ENCODE results near the gene KCNC3. TPM values are rescaled to one million over a fixed set of nuclear protein-coding genes. Genes with fewer than 3 reads are reported as not detected.

KCNC3 gene
- total and polyA plus RNA-seq, 10 of the 15 experiments (the other 5 are each of a cell fraction or from before 2014, with no cell fraction given), result 0.08 to 3.8 (median 0.44) TPM; not detected in 2

DNA sequence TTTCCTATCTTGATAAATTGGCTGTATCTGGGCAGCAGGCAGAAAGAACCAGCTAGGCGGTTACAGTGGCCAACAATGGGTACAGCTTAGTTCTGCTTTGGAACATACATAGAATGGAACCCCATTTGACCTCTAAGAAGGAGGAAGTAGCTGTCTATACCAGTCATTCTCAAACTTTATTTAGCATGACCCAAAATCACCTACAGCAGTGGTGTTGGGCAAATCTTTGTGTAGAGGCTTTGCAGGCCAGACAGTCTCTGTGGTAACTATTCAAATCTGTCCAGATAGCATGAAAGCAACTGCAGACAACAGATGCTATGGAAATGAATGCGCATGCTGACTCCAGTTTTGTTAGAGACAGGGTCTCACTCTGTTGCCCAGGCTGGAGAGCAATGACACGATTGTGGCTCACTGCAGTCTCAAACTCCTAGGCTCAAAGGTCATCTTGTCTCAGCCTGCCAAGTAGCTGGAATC lies 12.0 kb upstream of the KCNC3 start (continued):
- TF ChIP-seq, protein P1, sequence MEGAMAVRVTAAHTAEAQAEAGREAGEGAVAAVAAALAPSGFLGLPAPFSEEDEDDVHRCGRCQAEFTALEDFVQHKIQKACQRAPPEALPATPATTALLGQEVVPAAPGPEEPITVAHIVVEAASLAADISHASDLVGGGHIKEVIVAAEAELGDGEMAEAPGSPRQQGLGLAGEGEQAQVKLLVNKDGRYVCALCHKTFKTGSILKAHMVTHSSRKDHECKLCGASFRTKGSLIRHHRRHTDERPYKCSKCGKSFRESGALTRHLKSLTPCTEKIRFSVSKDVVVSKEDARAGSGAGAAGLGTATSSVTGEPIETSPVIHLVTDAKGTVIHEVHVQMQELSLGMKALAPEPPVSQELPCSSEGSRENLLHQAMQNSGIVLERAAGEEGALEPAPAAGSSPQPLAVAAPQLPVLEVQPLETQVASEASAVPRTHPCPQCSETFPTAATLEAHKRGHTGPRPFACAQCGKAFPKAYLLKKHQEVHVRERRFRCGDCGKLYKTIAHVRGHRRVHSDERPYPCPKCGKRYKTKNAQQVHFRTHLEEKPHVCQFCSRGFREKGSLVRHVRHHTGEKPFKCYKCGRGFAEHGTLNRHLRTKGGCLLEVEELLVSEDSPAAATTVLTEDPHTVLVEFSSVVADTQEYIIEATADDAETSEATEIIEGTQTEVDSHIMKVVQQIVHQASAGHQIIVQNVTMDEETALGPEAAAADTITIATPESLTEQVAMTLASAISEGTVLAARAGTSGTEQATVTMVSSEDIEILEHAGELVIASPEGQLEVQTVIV (IDR thresholded peaks at IDR 0.05; ENCODE audit: borderline replicate concordance, partially characterized antibody), result no peak
- TF ChIP-seq ZBED1 (IDR thresholded peaks at IDR 0.05; ENCODE audit: borderline replicate concordance), result peak; percentile 48; the same call in 1 of the 2 replicates
- TF ChIP-seq, protein P2, sequence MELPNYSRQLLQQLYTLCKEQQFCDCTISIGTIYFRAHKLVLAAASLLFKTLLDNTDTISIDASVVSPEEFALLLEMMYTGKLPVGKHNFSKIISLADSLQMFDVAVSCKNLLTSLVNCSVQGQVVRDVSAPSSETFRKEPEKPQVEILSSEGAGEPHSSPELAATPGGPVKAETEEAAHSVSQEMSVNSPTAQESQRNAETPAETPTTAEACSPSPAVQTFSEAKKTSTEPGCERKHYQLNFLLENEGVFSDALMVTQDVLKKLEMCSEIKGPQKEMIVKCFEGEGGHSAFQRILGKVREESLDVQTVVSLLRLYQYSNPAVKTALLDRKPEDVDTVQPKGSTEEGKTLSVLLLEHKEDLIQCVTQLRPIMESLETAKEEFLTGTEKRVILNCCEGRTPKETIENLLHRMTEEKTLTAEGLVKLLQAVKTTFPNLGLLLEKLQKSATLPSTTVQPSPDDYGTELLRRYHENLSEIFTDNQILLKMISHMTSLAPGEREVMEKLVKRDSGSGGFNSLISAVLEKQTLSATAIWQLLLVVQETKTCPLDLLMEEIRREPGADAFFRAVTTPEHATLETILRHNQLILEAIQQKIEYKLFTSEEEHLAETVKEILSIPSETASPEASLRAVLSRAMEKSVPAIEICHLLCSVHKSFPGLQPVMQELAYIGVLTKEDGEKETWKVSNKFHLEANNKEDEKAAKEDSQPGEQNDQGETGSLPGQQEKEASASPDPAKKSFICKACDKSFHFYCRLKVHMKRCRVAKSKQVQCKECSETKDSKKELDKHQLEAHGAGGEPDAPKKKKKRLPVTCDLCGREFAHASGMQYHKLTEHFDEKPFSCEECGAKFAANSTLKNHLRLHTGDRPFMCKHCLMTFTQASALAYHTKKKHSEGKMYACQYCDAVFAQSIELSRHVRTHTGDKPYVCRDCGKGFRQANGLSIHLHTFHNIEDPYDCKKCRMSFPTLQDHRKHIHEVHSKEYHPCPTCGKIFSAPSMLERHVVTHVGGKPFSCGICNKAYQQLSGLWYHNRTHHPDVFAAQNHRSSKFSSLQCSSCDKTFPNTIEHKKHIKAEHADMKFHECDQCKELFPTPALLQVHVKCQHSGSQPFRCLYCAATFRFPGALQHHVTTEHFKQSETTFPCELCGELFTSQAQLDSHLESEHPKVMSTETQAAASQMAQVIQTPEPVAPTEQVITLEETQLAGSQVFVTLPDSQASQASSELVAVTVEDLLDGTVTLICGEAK (IDR thresholded peaks at IDR 0.05; ENCODE audit: borderline replicate concordance), result peak; percentile 88; the same call in 1 of the 2 replicates
- 0 out of 2 replicates have a peak, but pooled peaks have one; percentile 45 for TF ChIP-seq CHD2 (IDR thresholded peaks at IDR 0.05; ENCODE audit: borderline replicate concordance, low read depth, low read length)
- TF ChIP-seq WRNIP1 (IDR thresholded peaks at IDR 0.05; ENCODE audit: borderline replicate concordance, low read depth, low read length), result peak; percentile 52; the same call in 1 of the 2 replicates
- TF ChIP-seq SUZ12 (IDR thresholded peaks at IDR 0.05; ENCODE audit: unreplicated experiment), result no peak
- TF ChIP-seq DPF2 (IDR thresholded peaks at IDR 0.05), result peak; percentile 75; the same call in 1 of the 2 replicates
- TF ChIP-seq JUNB (IDR thresholded peaks at IDR 0.05), result peak; percentile 78
- TF ChIP-seq NR2F1 (conservative IDR thresholded peaks at IDR 0.05), result peak; percentile 86
- TF ChIP-seq ZNF217 (IDR thresholded peaks at IDR 0.05), result peak; percentile 22; the same call in 1 of the 2 replicates
- TF ChIP-seq, protein P3, sequence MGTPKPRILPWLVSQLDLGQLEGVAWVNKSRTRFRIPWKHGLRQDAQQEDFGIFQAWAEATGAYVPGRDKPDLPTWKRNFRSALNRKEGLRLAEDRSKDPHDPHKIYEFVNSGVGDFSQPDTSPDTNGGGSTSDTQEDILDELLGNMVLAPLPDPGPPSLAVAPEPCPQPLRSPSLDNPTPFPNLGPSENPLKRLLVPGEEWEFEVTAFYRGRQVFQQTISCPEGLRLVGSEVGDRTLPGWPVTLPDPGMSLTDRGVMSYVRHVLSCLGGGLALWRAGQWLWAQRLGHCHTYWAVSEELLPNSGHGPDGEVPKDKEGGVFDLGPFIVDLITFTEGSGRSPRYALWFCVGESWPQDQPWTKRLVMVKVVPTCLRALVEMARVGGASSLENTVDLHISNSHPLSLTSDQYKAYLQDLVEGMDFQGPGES (IDR thresholded peaks at IDR 0.05), result no peak
- peak; percentile 51 for TF ChIP-seq POLR2A (IDR thresholded peaks at IDR 0.05; ENCODE audit: low read depth, low read length)
- peak; percentile 70; the same call in 1 of the 2 replicates for TF ChIP-seq IRF4 (IDR thresholded peaks at IDR 0.05; ENCODE audit: low read depth, low read length)
- no peak for TF ChIP-seq ZNF622 (IDR thresholded peaks at IDR 0.05)
- TF ChIP-seq PAX8 (IDR thresholded peaks at IDR 0.05), result no peak
- TF ChIP-seq TCF3 (IDR thresholded peaks at IDR 0.05; ENCODE audit: borderline replicate concordance, insufficient read depth, low read depth, low read length), result peak; percentile 24; the same call in 1 of the 2 replicates
- TF ChIP-seq EGR1 (IDR thresholded peaks at IDR 0.05; ENCODE audit: borderline replicate concordance in 1 of 2, low read depth in 2 of 2, low read length in 2 of 2), result no peak
- TF ChIP-seq, protein P4, sequence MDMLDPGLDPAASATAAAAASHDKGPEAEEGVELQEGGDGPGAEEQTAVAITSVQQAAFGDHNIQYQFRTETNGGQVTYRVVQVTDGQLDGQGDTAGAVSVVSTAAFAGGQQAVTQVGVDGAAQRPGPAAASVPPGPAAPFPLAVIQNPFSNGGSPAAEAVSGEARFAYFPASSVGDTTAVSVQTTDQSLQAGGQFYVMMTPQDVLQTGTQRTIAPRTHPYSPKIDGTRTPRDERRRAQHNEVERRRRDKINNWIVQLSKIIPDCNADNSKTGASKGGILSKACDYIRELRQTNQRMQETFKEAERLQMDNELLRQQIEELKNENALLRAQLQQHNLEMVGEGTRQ (IDR thresholded peaks at IDR 0.05; ENCODE audit: borderline replicate concordance, low read depth, low read length), result no peak
- TF ChIP-seq ZNF207 (IDR thresholded peaks at IDR 0.05; ENCODE audit: borderline replicate concordance), result no peak
- peak; percentile 60 for TF ChIP-seq IKZF1 (conservative IDR thresholded peaks at IDR 0.05)
- TF ChIP-seq NRF1 (conservative IDR thresholded peaks at IDR 0.05; ENCODE audit: low read depth, low read length), result no peak
- TF ChIP-seq, protein P5, sequence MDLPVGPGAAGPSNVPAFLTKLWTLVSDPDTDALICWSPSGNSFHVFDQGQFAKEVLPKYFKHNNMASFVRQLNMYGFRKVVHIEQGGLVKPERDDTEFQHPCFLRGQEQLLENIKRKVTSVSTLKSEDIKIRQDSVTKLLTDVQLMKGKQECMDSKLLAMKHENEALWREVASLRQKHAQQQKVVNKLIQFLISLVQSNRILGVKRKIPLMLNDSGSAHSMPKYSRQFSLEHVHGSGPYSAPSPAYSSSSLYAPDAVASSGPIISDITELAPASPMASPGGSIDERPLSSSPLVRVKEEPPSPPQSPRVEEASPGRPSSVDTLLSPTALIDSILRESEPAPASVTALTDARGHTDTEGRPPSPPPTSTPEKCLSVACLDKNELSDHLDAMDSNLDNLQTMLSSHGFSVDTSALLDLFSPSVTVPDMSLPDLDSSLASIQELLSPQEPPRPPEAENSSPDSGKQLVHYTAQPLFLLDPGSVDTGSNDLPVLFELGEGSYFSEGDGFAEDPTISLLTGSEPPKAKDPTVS (IDR thresholded peaks at IDR 0.05; ENCODE audit: low read depth, low read length), result no peak
